ENCODE data around the gene EFNA4.

EFNA4 gene

GRCh38 chr1:155073377-155074242 lies 10.1 kb downstream of the EFNA4 start:
- no peak for DNase-seq (ENCODE audit: low read depth)

GRCh38 chr1:155075535-155075934 lies 12.0 kb downstream of the EFNA4 start:
- no peak for DNase-seq (ENCODE audit: low read depth)

GRCh38 chr1:155076371-155076770 lies 12.8 kb downstream of the EFNA4 start:
- DNase-seq (ENCODE audit: low read depth) = no peak

GRCh38 chr1:155077346-155077745 lies 13.8 kb downstream of the EFNA4 start:
- no peak for DNase-seq (ENCODE audit: low read depth)

- no peak for DNase-seq (ENCODE audit: low read depth)
Measured at GRCh38 chr1:155077758-155078445, 14.4 kb downstream of the EFNA4 start.

GRCh38 chr1:155078469-155079209 lies 15.1 kb downstream of the EFNA4 start, which contains the start of gene EFNA3:
TSS of gene EFNA3 (plus strand) at chr1:155078837. CDS start at chr1:155078942, 105 bp downstream.
- DNase-seq (ENCODE audit: low read depth) = no peak

GRCh38 chr1:155079210-155079486 lies 15.6 kb downstream of the EFNA4 start:
- no peak for DNase-seq (ENCODE audit: low read depth)

GRCh38 chr1:155079487-155080311 lies 16.2 kb downstream of the EFNA4 start:
- no peak for DNase-seq (ENCODE audit: low read depth)

GRCh38 chr1:155080312-155081228 lies 17.0 kb downstream of the EFNA4 start:
- no peak for DNase-seq (ENCODE audit: low read depth)

- no peak for DNase-seq (ENCODE audit: low read depth)
Measured at GRCh38 chr1:155081472-155082300, 18.1 kb downstream of the EFNA4 start.

- DNase-seq (ENCODE audit: low read depth) = no peak
Measured at GRCh38 chr1:155082301-155083051, 18.9 kb downstream of the EFNA4 start.

- no peak for DNase-seq (ENCODE audit: low read depth)
Measured at GRCh38 chr1:155083052-155083541, 19.6 kb downstream of the EFNA4 start.

GRCh38 chr1:155083865-155084721 lies 20.6 kb downstream of the EFNA4 start:
- DNase-seq (ENCODE audit: low read depth) = no peak

- peak; percentile 90 for DNase-seq (ENCODE audit: low read depth)
Measured at GRCh38 chr1:155084722-155085503, 21.4 kb downstream of the EFNA4 start.

- DNase-seq (ENCODE audit: low read depth) = no peak
Measured at GRCh38 chr1:155085504-155086127, 22.1 kb downstream of the EFNA4 start.

- DNase-seq (ENCODE audit: low read depth) = no peak
Measured at GRCh38 chr1:155086128-155086741, 22.7 kb downstream of the EFNA4 start.
